NCI-H82 (cell line): Measurements from ENCODE around the gene COL20A1.

Experiments
- DNase-seq: peaks from one replicate; lab custom pipeline; 2025; lab: John Stamatoyannopoulos, UW

COL20A1 gene

GRCh38 chr20:63363013-63363957, 70.3 kb downstream of the COL20A1 start:
- DNase-seq = no peak

- peak; percentile 82 for DNase-seq
Observed at GRCh38 chr20:63363981-63364561, 71.1 kb downstream of the COL20A1 start.

GRCh38 chr20:63364801-63365585, 72.0 kb downstream of the COL20A1 start:
- DNase-seq = no peak

- DNase-seq = no peak
Observed at GRCh38 chr20:63365601-63366389, 72.8 kb downstream of the COL20A1 start.

GRCh38 chr20:63366390-63367365, 73.7 kb downstream of the COL20A1 start:
- peak; percentile 39 for DNase-seq

- no peak for DNase-seq
Observed at GRCh38 chr20:63367446-63368055, 74.6 kb downstream of the COL20A1 start.

- no peak for DNase-seq
Observed at GRCh38 chr20:63368151-63368550, 75.2 kb downstream of the COL20A1 start.

- no peak for DNase-seq
Observed at GRCh38 chr20:63369024-63369530, 76.1 kb downstream of the COL20A1 start.

- no peak for DNase-seq
Observed at GRCh38 chr20:63369724-63370617, 77.0 kb downstream of the COL20A1 start.

GRCh38 chr20:63370618-63371187, 77.7 kb downstream of the COL20A1 start:
- DNase-seq = no peak

- DNase-seq = no peak
Observed at GRCh38 chr20:63371291-63371865, 78.4 kb downstream of the COL20A1 start.

- no peak for DNase-seq
Observed at GRCh38 chr20:63372971-63373885, 80.2 kb downstream of the COL20A1 start.

GRCh38 chr20:63373996-63374395, 81.0 kb downstream of the COL20A1 start:
- no peak for DNase-seq

- no peak for DNase-seq
Observed at GRCh38 chr20:63374504-63374903, 81.5 kb downstream of the COL20A1 start.

GRCh38 chr20:63375438-63375837, 82.5 kb downstream of the COL20A1 start:
- no peak for DNase-seq

- DNase-seq = no peak
Observed at GRCh38 chr20:63376283-63377250, 83.6 kb downstream of the COL20A1 start.
